Lung (tissue), 12 donors: Measurements from ENCODE around the gene MRPS25. TPM values are rescaled to one million over a fixed set of nuclear protein-coding genes. Genes with fewer than 3 reads are reported as not detected.

Experiments
- ATAC-seq: fragments of 200-7000 bp; cut with Tn5 transposase; one replicate; pipeline ENCODE4 v1.9.1; 2020; ENCODE audit warnings: moderate number of reproducible peaks; ENCODE audit not compliant: insufficient read depth, low FRiP score
- DNase-seq, 3 donors: peaks; one replicate each; pipeline ENCODE4 v3.0.0-alpha.2; 2013 to 2017
- H3K27ac ChIP-seq, 2 donors: one replicate each; pipeline ENCODE4 v1.5.1; 2013; ENCODE audit warnings: mild to moderate bottlenecking in 2 of 2, moderate library complexity in 2 of 2, control low read depth in 1 of 2, inconsistent platforms in 1 of 2, low read depth in 1 of 2, low read length in 1 of 2
- H3K27me3 ChIP-seq, 3 donors: one replicate each; pipeline ENCODE4 v1.5.1; 2013; ENCODE audit warnings: low read length in 2 of 3; ENCODE audit not compliant: control insufficient read depth in 3 of 3, insufficient read depth in 3 of 3
- H3K36me3 ChIP-seq, 4 donors: one replicate each; pipeline ENCODE4 v1.5.1; 2013; ENCODE audit warnings: low read length in 4 of 4, mild to moderate bottlenecking in 1 of 4, moderate library complexity in 1 of 4; ENCODE audit not compliant: control insufficient read depth in 4 of 4, insufficient read depth in 4 of 4
- H3K4me1 ChIP-seq, 5 donors: one replicate each; pipeline ENCODE4 v1.5.1; 2013; ENCODE audit warnings: low read length in 5 of 5, mild to moderate bottlenecking in 2 of 5, moderate library complexity in 1 of 5; ENCODE audit not compliant: control insufficient read depth in 5 of 5, insufficient read depth in 5 of 5
- H3K4me3 ChIP-seq: one replicate; pipeline ENCODE4 v1.5.1; 2013; ENCODE audit warnings: mild to moderate bottlenecking, control low read depth, moderate library complexity
- H3K9ac ChIP-seq, 2 donors: one replicate each; pipeline ENCODE4 v1.5.1; 2013; ENCODE audit warnings: low read length in 2 of 2, control low read depth in 1 of 2; ENCODE audit not compliant: insufficient read depth in 1 of 2
- H3K9me3 ChIP-seq, 4 donors: one replicate each; pipeline ENCODE4 v1.5.1; 2013; ENCODE audit warnings: low read length in 3 of 4, mild to moderate bottlenecking in 1 of 4, moderate library complexity in 1 of 4; ENCODE audit not compliant: control insufficient read depth in 4 of 4, insufficient read depth in 3 of 4
- CTCF ChIP-seq: IDR thresholded peaks from 2 replicates; pipeline ENCODE4 v1.5.1; 2012; ENCODE audit warnings: mild to moderate bottlenecking; ENCODE audit errors: control extremely low read depth, extremely low read depth
- WGBS, 2 donors: extraction: QIAGEN DNeasy Blood & Tissue Kit; methylation state at CpG; one replicate each; pipeline ENCODE4 v1.1.7; 2013; 5-methylcytosine and 5-hydroxymethylcytosine counted together
- polyA plus RNA-seq, 2 donors: library from polyadenylated mRNA; stranded (reverse); fragments of 200-250 nt; gene quantifications; one replicate each; pipeline ENCODE4 v1.2.1, GENCODE V29; 2013
- total RNA-seq, 2 donors: library from RNA; depleted of rRNA in 1 of 2; stranded (reverse); fragments of >200 nt in 1 of 2; gene quantifications; one replicate each; pipeline ENCODE4 v1.2.1, GENCODE V29; 2014 to 2021
- donor health status: control.
- donor health status: control.
- donor health status: Bipolar disorder and iron deficiency.
- donor health status: healthy.
- donor health status: DM: yes; HTN: yes; CAD: no.

Gene MRPS25
- total and polyA plus RNA-seq, 4 donors = 19.9 to 71.5 (median 57.5) TPM

- no peak for ATAC-seq
These were observed 32.0 kb downstream of the MRPS25 start for GRCh38 chr3:15033103-15033502.

GRCh38 chr3:15032650-15033049 is 32.5 kb downstream of the MRPS25 start:
- H3K4me1 ChIP-seq = no peaks in the 10 kb centered on the region
- H3K9me3 ChIP-seq = no peaks in the 10 kb centered on the region
- no peak for ATAC-seq
- H3K27me3 ChIP-seq = no peaks in the 10 kb centered on the region
- no peak overlapping the region for H3K4me3 ChIP-seq
- 81 to 85% methylated on average over 2 of the region's 2 CpGs for WGBS, 2 donors
- H3K27ac ChIP-seq = no peak overlapping the region
- no peak for DNase-seq
- TF ChIP-seq CTCF = no peak
- H3K36me3 ChIP-seq = peaks cover 12 to 65% (median 44%) of the 10 kb centered on the region in 4 donors
- no peak overlapping the region for H3K9ac ChIP-seq

More at GRCh38 chr3:15033103-15033502, 32.0 kb downstream of the MRPS25 start:
- Histone ChIP-seq H3K9me3 (no peaks in the 10 kb centered on the region), H3K27me3 (no peaks in the 10 kb centered on the region), H3K4me1 (no peaks in the 10 kb centered on the region), H3K36me3 (peaks cover 16 to 70% (median 45%) of the 10 kb centered on the region in 4 donors), H3K9ac (no peak overlapping the region), H3K27ac (no peak overlapping the region), H3K4me3 (no peak overlapping the region)
- TF ChIP-seq CTCF = no peak
- 75 to 98% methylated on average over 3 of the region's 3 CpGs for WGBS, 2 donors
- DNase-seq = no peak

GRCh38 chr3:15029625-15030024 is 35.5 kb downstream of the MRPS25 start:
- H3K4me1 ChIP-seq = peaks cover 0 to 1% (median 0%) of the 10 kb centered on the region in 5 donors
- no peaks in the 10 kb centered on the region for H3K9me3 ChIP-seq
- no peak for DNase-seq
- H3K27ac ChIP-seq = no peak overlapping the region
- no peaks in the 10 kb centered on the region for H3K27me3 ChIP-seq
- no peak for TF ChIP-seq CTCF
- H3K36me3 ChIP-seq = peaks cover 24 to 56% (median 48%) of the 10 kb centered on the region in 4 donors
- no peak overlapping the region for H3K9ac ChIP-seq
- ATAC-seq = no peak
- no peak overlapping the region for H3K4me3 ChIP-seq

GRCh38 chr3:15023719-15024118 is 41.4 kb downstream of the MRPS25 start:
- Histone ChIP-seq H3K36me3 (peaks cover 45 to 51% (median 46%) of the 10 kb centered on the region in 4 donors), H3K27me3 (no peaks in the 10 kb centered on the region), H3K9ac (no peak overlapping the region), H3K9me3 (no peaks in the 10 kb centered on the region), H3K4me1 (peaks cover 0 to 1% (median 0%) of the 10 kb centered on the region in 5 donors), H3K4me3 (no peak overlapping the region), H3K27ac (no peak overlapping the region)
- no peak for TF ChIP-seq CTCF
- 94 to 95% methylated on average over 2 of the region's 2 CpGs for WGBS, 2 donors
- DNase-seq = no peak
- no peak for ATAC-seq
